Esophagus squamous epithelium (tissue), 5 donors: ENCODE results near the gene GPR37. TPM values are rescaled to one million over a fixed set of nuclear protein-coding genes. Genes with fewer than 3 reads are reported as not detected.

Source experiments
- DNase-seq: peaks from one replicate; lab custom pipeline; 2025; lab: John Stamatoyannopoulos, UW
- H3K27ac ChIP-seq, 4 donors: fragments of 200-600 bp; sonication (generic); one replicate each; pipeline ENCODE4 v1.5.1; 2016 to 2019; ENCODE audit warnings: mild to moderate bottlenecking in 1 of 4
- H3K27me3 ChIP-seq, 4 donors: fragments of 200-600 bp; sonication (generic); 1 replicate in 3 of 4; 2 replicates in 1 of 4; pipeline versions ENCODE4 v1.5.1 to v1.6.0; 2017 to 2021; ENCODE audit warnings: antibody characterized with exemption in 1 of 4
- H3K36me3 ChIP-seq, 3 donors: fragments of 200-600 bp; sonication (generic); one replicate each; pipeline ENCODE4 v1.5.1; 2016 to 2019
- H3K4me1 ChIP-seq, 3 donors: fragments of 200-600 bp; sonication (generic); one replicate each; pipeline ENCODE4 v1.5.1; 2017 to 2019
- H3K4me3 ChIP-seq, 4 donors: fragments of 200-600 bp; sonication (generic); 1 replicate in 3 of 4; 2 replicates in 1 of 4; pipeline ENCODE4 v1.5.1; 2016 to 2019; ENCODE audit warnings: mild to moderate bottlenecking in 2 of 4, moderate library complexity in 1 of 4
- H3K9me3 ChIP-seq, 3 donors: fragments of 200-600 bp; sonication (generic); one replicate each; pipeline ENCODE4 v1.5.1; 2016 to 2019
- POLR2A ChIP-seq, 4 donors: fragments of 450-650 bp; IDR thresholded peaks; one replicate each; pipeline ENCODE4 v1.6.1; 2017; ENCODE audit warnings: antibody characterized with exemption in 4 of 4, mild to moderate bottlenecking in 4 of 4, moderate library complexity in 3 of 4
- WGBS, 2 donors: methylation state at CpG; one replicate each; pipeline ENCODE4 v1.1.5; 2018; 5-methylcytosine and 5-hydroxymethylcytosine counted together
- intact Hi-C: fragments of 100-400 bp; cut with DNase I; formaldehyde crosslinking; loops from one replicate; pipeline ENCODE4 v1.15.0; 2022
- total RNA-seq, 4 donors: library from RNA; depleted of rRNA; stranded (reverse); fragments of >200 nt; gene quantifications; one replicate each; pipeline ENCODE4 v1.1.0, GENCODE V29; 2016
- TF ChIP-seq, protein P1 (sequence below), 6 experiments: fragments of 450-650 bp in 4 of 6; fragments of 200-600 bp in 2 of 6; sonication (generic) in 2 of 6; IDR thresholded peaks; one replicate each; pipeline ENCODE4 v1.5.1; 2016 to 2019; ENCODE audit warnings: antibody characterized with exemption in 6 of 6, mild to moderate bottlenecking in 4 of 6, moderate library complexity in 4 of 6
- donor health status: DM: yes; HTN: yes; CAD: no.

GPR37 gene
- total RNA-seq, 4 donors from 2014 or later = 3.7 to 17.0 (median 9.7) TPM

DNA sequence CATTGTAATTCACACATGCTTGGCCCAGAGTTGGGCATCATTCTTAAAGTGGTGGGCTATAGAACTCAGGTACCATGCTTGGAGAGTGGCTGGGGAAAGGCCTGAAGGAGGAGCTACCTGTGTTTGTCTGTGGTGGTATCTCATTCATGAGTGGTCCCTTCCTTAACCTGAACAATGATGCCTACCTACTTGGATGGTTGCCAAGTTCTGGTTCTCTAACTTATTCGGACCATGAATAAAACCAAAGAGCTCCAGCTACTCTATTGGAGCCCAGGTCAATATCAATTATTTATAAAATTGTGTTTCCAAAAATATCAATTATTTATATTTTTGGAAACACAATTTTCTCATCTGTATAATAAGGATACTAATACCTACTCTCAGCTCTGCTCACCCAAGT, 2.9 kb upstream of the GPR37 start:
- intact Hi-C loops = no loop called here
- DNase-seq = no peak
- Histone ChIP-seq H3K9me3 (no peaks in the 10 kb centered on the region), H3K27me3 (peaks cover 0 to 33% (median 0%) of the 10 kb centered on the region in 4 donors), H3K4me1 (peaks cover 8 to 28% (median 10%) of the 10 kb centered on the region in 3 donors), H3K4me3 (no peak overlapping the region), H3K27ac (no peak overlapping the region), H3K36me3 (no peaks in the 10 kb centered on the region)
- TF ChIP-seq POLR2A (IDR thresholded peaks at IDR 0.05) = no peak
- TF ChIP-seq, protein P1, sequence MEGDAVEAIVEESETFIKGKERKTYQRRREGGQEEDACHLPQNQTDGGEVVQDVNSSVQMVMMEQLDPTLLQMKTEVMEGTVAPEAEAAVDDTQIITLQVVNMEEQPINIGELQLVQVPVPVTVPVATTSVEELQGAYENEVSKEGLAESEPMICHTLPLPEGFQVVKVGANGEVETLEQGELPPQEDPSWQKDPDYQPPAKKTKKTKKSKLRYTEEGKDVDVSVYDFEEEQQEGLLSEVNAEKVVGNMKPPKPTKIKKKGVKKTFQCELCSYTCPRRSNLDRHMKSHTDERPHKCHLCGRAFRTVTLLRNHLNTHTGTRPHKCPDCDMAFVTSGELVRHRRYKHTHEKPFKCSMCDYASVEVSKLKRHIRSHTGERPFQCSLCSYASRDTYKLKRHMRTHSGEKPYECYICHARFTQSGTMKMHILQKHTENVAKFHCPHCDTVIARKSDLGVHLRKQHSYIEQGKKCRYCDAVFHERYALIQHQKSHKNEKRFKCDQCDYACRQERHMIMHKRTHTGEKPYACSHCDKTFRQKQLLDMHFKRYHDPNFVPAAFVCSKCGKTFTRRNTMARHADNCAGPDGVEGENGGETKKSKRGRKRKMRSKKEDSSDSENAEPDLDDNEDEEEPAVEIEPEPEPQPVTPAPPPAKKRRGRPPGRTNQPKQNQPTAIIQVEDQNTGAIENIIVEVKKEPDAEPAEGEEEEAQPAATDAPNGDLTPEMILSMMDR (IDR thresholded peaks at IDR 0.05) = no peak
- 85% methylated on average over 1 of the region's 1 CpG for WGBS, 2 donors

DNA sequence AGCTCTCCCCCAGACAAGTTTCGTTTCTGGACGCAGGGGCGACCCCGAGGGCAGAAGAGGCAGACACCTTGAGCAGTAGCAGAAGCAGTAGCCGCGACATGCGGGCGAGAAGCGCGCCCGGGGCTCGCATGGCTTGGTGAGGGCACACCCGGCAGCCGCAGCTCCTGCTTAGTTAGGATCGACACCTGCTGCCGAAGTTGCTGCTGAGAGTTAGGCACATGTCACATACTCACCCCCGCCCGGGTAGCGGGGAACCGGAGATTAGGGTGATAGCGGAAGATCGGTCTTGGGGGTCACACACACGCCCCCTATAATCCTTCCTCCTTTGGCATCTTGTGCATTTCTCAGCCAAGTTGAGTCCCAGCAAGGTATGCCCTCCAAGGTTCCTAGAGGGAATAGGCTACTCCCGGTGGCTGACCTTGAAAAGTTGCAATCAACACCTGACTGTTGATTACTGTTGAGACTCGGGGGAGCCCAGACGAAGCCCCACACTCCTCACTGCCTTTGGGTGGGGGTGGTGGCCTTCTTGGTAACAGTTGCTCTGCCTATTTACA, 668 bp downstream of the GPR37 start:
- Histone ChIP-seq H3K27me3 (peaks cover 0 to 34% (median 0%) of the 10 kb centered on the region in 4 donors), H3K36me3 (no peaks in the 10 kb centered on the region), H3K9me3 (no peaks in the 10 kb centered on the region), H3K4me1 (peaks cover 8 to 28% (median 10%) of the 10 kb centered on the region in 3 donors), H3K4me3 (peak overlapping the region; percentile 40 to 68 (median 56)), H3K27ac (peak overlapping the region; percentile 47 to 78 (median 68))
- no peak for TF ChIP-seq POLR2A (IDR thresholded peaks at IDR 0.05)
- TF ChIP-seq, protein P1 (IDR thresholded peaks at IDR 0.05) = no peak
- 0 to 4% methylated on average over 17 of the region's 26 CpGs for WGBS, 2 donors
- no peak for DNase-seq
- intact Hi-C loops = no loop called here

DNA sequence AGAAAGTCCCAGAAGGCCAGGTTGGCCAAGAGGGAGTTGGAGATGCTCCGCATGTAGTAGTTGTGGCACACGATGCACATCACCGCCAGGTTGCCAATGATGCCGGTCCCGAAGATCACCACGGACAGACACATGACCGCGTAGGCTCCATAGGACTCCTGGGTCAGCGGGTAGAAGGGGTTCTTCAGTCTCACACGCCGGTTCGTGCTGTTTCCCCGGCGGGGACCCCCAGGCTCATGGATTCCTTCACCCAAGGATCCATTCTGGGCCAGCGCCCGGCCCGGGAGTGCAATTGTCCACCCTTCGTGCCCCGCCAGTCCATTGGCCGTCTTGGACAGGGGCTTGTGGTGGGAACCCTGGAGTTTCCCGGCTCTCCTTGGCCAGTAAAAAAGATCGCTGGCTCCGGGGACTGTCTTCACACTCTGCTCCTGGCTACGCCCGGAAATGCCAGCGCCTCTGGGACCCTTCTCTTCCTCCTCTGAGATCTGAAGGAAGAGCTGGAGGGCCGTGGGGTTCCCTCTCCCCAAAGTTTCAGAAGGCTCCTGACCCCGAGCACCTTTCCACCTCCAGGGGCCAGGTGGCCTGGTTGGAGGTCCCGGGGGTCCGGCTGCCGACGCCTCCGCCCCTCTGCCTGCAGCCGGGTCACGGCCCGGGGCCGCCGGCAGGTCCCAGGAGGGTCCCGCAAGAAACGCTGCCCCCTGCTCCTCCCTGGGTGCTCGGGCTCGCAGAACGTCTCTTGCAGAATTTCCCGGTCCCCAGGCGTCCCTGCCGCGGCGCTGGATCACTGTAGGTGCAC, 1.3 kb downstream of the GPR37 start:
- Histone ChIP-seq H3K36me3 (peaks cover 0 to 1% (median 0%) of the 10 kb centered on the region in 3 donors), H3K27me3 (peaks cover 0 to 34% (median 0%) of the 10 kb centered on the region in 4 donors), H3K9me3 (no peaks in the 10 kb centered on the region), H3K4me3 (peak overlapping the region; percentile 40 to 68 (median 56)), H3K27ac (peak overlapping the region in 3 of 4 donors; percentile 67 to 78 (median 68)), H3K4me1 (peaks cover 8 to 28% (median 10%) of the 10 kb centered on the region in 3 donors)
- intact Hi-C loops = no loop called here
- no peak for DNase-seq
- WGBS, 2 donors = 0 to 43% methylated on average over 1 to 13 of the region's 48 CpGs
- TF ChIP-seq POLR2A (IDR thresholded peaks at IDR 0.05) = no peak
- TF ChIP-seq, protein P1 (IDR thresholded peaks at IDR 0.05) = no peak

DNA sequence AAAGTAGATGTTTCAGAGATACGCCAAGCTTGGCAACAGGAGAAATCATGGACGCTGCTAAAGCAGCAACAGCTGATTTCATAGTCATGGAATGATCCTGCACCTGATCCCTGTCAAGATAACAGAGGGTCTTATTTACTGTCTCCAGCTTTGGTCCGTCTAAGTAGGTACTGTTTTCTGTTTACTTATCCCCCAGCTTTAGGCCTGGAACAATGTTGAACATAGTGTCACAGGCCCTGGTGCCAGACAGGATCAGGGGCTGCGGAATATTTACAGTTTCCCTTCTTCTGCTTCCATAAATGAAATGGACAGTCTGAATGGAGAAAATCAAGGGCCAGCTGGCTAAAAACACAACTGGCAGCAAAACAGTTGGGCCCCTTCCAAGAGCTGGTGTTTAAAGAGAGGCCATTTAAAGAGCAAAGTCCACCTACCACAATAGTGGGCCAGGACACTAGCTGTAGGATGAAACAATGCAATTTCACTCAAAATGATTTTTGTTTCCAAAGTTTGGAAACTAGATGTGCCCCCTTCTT, 2.9 kb downstream of the GPR37 start:
- intact Hi-C loops = no loop called here
- H3K36me3 ChIP-seq = peaks cover 0 to 4% (median 0%) of the 10 kb centered on the region in 3 donors
- peak overlapping the region in 3 of 4 donors; percentile 48 to 68 (median 63) for H3K4me3 ChIP-seq
- no peaks in the 10 kb centered on the region for H3K9me3 ChIP-seq
- DNase-seq = no peak
- WGBS, 2 donors = 54 to 67% methylated on average over 4 of the region's 4 CpGs
- no peak for TF ChIP-seq POLR2A (IDR thresholded peaks at IDR 0.05)
- TF ChIP-seq, protein P1 (IDR thresholded peaks at IDR 0.05) = no peak
- peaks cover 0 to 34% (median 0%) of the 10 kb centered on the region in 4 donors for H3K27me3 ChIP-seq
- H3K4me1 ChIP-seq = peaks cover 8 to 28% (median 10%) of the 10 kb centered on the region in 3 donors
- H3K27ac ChIP-seq = peak overlapping the region in 2 of 4 donors; percentile 5 to 22
